Kidney (tissue), 14 donors: ENCODE results near the gene KLF14. TPM values are rescaled to one million over a fixed set of nuclear protein-coding genes. Genes with fewer than 3 reads are reported as not detected.
"Not testable (repeated sequence)": the region's sequence is repeated elsewhere in the genome, so short reads cannot be mapped to it uniquely, and the experiment has no call there.

Experiments
- DNase-seq, 5 donors: peaks; one replicate each; pipeline ENCODE4 v3.0.0-alpha.2; 2013 to 2020
- FAIRE-seq: peaks from 2 replicates; lab custom pipeline; 2012; peaks lifted over from hg19 to GRCh38; lab: Jason Lieb, UNC
- H3K27ac ChIP-seq, 2 donors: one replicate each; pipeline ENCODE4 v1.7.0; 2013; ENCODE audit warnings: low read depth in 2 of 2, low read length in 2 of 2, inconsistent platforms in 1 of 2
- H3K27me3 ChIP-seq: one replicate; pipeline ENCODE4 v1.7.1; 2013; ENCODE audit warnings: low read length, inconsistent platforms; ENCODE audit not compliant: control insufficient read depth, insufficient read depth
- H3K36me3 ChIP-seq, 3 donors: one replicate each; pipeline versions ENCODE4 v1.7.0 to v1.7.1; 2013; ENCODE audit warnings: low read length in 3 of 3, control low read depth in 1 of 3, inconsistent platforms in 1 of 3; ENCODE audit not compliant: insufficient read depth in 3 of 3, control insufficient read depth in 2 of 3
- H3K4me1 ChIP-seq, 3 donors: one replicate each; pipeline versions ENCODE4 v1.7.0 to v1.7.1; 2013; ENCODE audit warnings: low read length in 3 of 3, inconsistent platforms in 1 of 3, low read depth in 1 of 3; ENCODE audit not compliant: control insufficient read depth in 2 of 3, insufficient read depth in 2 of 3
- H3K4me3 ChIP-seq, 3 donors: one replicate each; pipeline versions ENCODE4 v1.7.0 to v1.8.1; 2013; ENCODE audit warnings: low read length in 3 of 3, control low read depth in 1 of 3, inconsistent platforms in 1 of 3
- H3K9ac ChIP-seq, 3 donors: one replicate each; pipeline versions ENCODE4 v1.7.0 to v1.7.1; 2013; ENCODE audit warnings: low read length in 3 of 3, control low read depth in 1 of 3, inconsistent platforms in 1 of 3
- H3K9me3 ChIP-seq, 3 donors: one replicate each; pipeline versions ENCODE4 v1.7.0 to v1.7.1; 2013; ENCODE audit warnings: low read length in 3 of 3, control low read depth in 1 of 3, inconsistent platforms in 1 of 3; ENCODE audit not compliant: control insufficient read depth in 2 of 3, insufficient read depth in 1 of 3
- CTCF ChIP-seq: IDR thresholded peaks from 3 replicates; pipeline ENCODE4 v1.5.1; 2012; ENCODE audit warnings: mild to moderate bottlenecking, moderate library complexity, borderline replicate concordance; ENCODE audit not compliant: insufficient read depth; ENCODE audit errors: extremely low read depth
- intact Hi-C: fragments of 100-400 bp; cut with DNase I; formaldehyde crosslinking; loops from one replicate; pipeline ENCODE4 v1.11.1; 2022
- polyA plus RNA-seq: library from polyadenylated mRNA; stranded (reverse); fragments of 350-450 nt; fragmentation: Illumina TruSeq; extraction: RNeasy Lipid Tissue Mini Kit (QIAGEN cat#74804); gene quantifications from one replicate; pipeline ENCODE4 v1.2.3, GENCODE V29; 2014; ENCODE audit warnings: low read depth, low replicate concordance; ENCODE audit not compliant: insufficient read depth
- total RNA-seq: library from RNA; stranded (reverse); fragmentation: NEBNext Ultra II Directional; extraction: Animal tissue kit (Norgen Biotek cat#: 25700); gene quantifications from one replicate; pipeline ENCODE4 v1.2.1, GENCODE V29; 2021
- donor health status: control.
- donor health status: control.
- donor health status: control.
- donor health status: control.
- donor health status: control.
- donor health status: DM: yes; HTN: yes; CAD: no.
- donor health status: Normal renal cell carcinoma (clear cell type).

The KLF14 gene
- total and polyA plus RNA-seq, 2 donors from 2014 or later = 0.13 TPM; not detected in 1

DNA sequence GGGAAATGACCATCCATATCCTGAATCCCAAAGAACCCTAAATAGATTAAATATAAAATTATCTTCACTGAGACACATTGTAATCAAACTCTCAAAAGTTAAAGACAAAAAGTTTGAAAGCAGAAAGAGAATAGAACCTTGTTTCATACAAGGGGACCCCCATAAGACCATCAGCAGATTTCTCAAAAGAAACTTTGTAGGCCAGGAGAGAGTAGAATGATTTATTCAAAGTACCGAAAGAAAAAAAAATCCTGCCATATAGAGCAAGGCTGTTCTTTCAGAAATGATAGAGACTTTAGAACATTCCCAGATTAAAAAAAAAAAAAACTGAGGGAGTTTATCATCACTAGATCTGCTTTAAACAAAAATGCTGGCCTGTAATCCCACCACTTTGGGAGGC is 34.8 kb upstream of the KLF14 start:
- no peak for FAIRE-seq

DNA sequence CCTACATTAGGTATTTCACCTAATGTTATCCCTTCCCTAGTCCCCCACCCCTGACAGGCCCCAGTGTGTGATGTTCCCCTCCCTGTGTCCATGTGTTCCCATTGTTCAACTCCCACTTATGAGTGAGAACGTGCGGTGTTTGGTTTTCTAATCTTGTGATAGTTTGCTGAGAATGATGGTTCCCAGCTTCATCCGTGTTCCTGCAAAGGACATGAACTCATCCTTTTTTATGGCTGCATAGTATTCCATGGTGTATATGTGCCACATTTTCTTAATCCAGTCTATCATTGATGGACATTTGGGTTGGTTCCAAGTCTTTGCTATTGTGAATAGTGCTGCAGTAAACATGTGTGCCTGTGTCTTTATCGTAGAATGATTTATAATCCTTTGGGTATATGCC is 30.6 kb upstream of the KLF14 start:
- FAIRE-seq, H3K9me3 ChIP-seq, DNase-seq, H3K9ac ChIP-seq, H3K4me1 ChIP-seq, H3K27me3 ChIP-seq, H3K27ac ChIP-seq, intact Hi-C loops, H3K4me3 ChIP-seq, H3K36me3 ChIP-seq: not testable (repeated sequence)

More for the DNA sequence above, 34.8 kb upstream of the KLF14 start:
- Histone ChIP-seq H3K4me1 (no peaks in the 10 kb centered on the region), H3K9me3 (peaks cover 0 to 14% (median 6%) of the 10 kb centered on the region in 3 donors), H3K4me3 (no peak overlapping the region), H3K27me3 (no peaks in the 10 kb centered on the region), H3K27ac (no peak overlapping the region), H3K9ac (no peak overlapping the region), H3K36me3 (no peaks in the 10 kb centered on the region)
- no peak for TF ChIP-seq CTCF
- intact Hi-C loops = no loop called here
- DNase-seq = no peak

GRCh38 chr7:130758429-130759056 is 24.5 kb upstream of the KLF14 start:
- intact Hi-C loops = no loop called here
- Histone ChIP-seq H3K4me3 (no peak overlapping the region), H3K4me1 (no peaks in the 10 kb centered on the region), H3K36me3 (no peaks in the 10 kb centered on the region), H3K27ac (no peak overlapping the region), H3K9me3 (no peaks in the 10 kb centered on the region), H3K9ac (no peak overlapping the region), H3K27me3 (no peaks in the 10 kb centered on the region)
- peak; percentile 35 for TF ChIP-seq CTCF
- DNase-seq (peak in 2 of 5 donors; percentile 64 to 86), FAIRE-seq (peak; percentile 68)

- no peak overlapping the region for H3K4me3 ChIP-seq
- intact Hi-C loops = no loop called here
- no peak for FAIRE-seq
These were observed 22.3 kb upstream of the KLF14 start for GRCh38 chr7:130756316-130756715.

More at GRCh38 chr7:130756316-130756715, 22.3 kb upstream of the KLF14 start:
- no peaks in the 10 kb centered on the region for H3K9me3 ChIP-seq
- H3K4me1 ChIP-seq = no peaks in the 10 kb centered on the region
- no peaks in the 10 kb centered on the region for H3K27me3 ChIP-seq
- no peak for DNase-seq
- no peaks in the 10 kb centered on the region for H3K36me3 ChIP-seq
- H3K9ac ChIP-seq = no peak overlapping the region
- no peak for TF ChIP-seq CTCF
- no peak overlapping the region for H3K27ac ChIP-seq
